Neural crest cell (in vitro differentiated cells): ENCODE measurements around the gene LYZ. TPM values are rescaled to one million over a fixed set of nuclear protein-coding genes. Genes with fewer than 3 reads are reported as not detected.
A peak's percentile ranks its signal among the peaks of the same experiment; 100 is the strongest.

Experiments
- DNase-seq: peaks from one replicate; pipeline ENCODE4 v3.0.0; 2021; ENCODE audit warnings: low read depth, mixed read lengths, low spot score
- H3K27ac Mint-ChIP-seq: one replicate; pipeline ENCODE4 v1.8.0; 2021; ENCODE audit warnings: mild to moderate bottlenecking, mixed read lengths; ENCODE audit not compliant: unreplicated experiment
- H3K27me3 Mint-ChIP-seq: 2 replicates; pipeline ENCODE4 v1.8.0; 2021; ENCODE audit warnings: low read depth, mild to moderate bottlenecking, mixed read lengths
- H3K36me3 Mint-ChIP-seq: 2 replicates; pipeline ENCODE4 v1.8.0; 2021; ENCODE audit warnings: low read depth, mild to moderate bottlenecking, mixed read lengths
- H3K4me1 Mint-ChIP-seq: 2 replicates; pipeline ENCODE4 v1.8.0; 2021; ENCODE audit warnings: mixed read lengths
- H3K4me3 Mint-ChIP-seq: one replicate; pipeline ENCODE4 v1.8.0; 2021; ENCODE audit warnings: mild to moderate bottlenecking, mixed read lengths
- H3K9me3 Mint-ChIP-seq: 2 replicates; pipeline ENCODE4 v1.8.0; 2021; ENCODE audit warnings: mixed read lengths
- total RNA-seq: library from RNA; stranded (reverse); gene quantifications from 2 replicates; pipeline ENCODE4 v1.2.1, GENCODE V29; 2021
- TF ChIP-seq, protein P1 (sequence below): fragments of 200-600 bp; sonication (generic); conservative IDR thresholded peaks from 2 replicates; pipeline ENCODE4 v1.5.0; 2021; ENCODE audit warnings: antibody characterized with exemption, mild to moderate bottlenecking

The LYZ gene
- total RNA-seq, 1 donor from 2014 or later: 0.26 TPM

DNA sequence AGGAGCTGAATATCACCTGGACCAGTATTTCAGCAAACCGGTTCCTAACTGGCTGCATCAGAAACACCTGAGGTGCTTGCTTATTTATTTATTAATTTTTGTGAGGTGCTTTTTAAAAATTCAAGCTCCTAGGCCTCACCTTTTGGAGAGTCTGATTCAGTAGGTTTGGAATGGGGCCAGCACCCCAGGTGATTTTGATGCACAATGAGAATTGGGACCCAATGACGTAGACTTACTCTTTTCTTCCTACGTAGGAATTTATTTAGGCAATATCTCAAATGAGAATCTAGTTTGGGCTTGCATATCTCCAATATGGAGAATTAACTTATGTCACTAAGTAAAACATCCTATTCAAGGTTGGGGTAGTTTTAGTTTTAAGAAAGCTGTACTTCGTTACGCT is 18.6 kb downstream of the LYZ start:
- H3K36me3 Mint-ChIP-seq: peaks cover 4% of the 10 kb centered on the region
- H3K27me3 Mint-ChIP-seq: no peaks in the 10 kb centered on the region
- DNase-seq: no peak
- no peak overlapping the region for H3K4me3 Mint-ChIP-seq
- TF ChIP-seq, protein P1, sequence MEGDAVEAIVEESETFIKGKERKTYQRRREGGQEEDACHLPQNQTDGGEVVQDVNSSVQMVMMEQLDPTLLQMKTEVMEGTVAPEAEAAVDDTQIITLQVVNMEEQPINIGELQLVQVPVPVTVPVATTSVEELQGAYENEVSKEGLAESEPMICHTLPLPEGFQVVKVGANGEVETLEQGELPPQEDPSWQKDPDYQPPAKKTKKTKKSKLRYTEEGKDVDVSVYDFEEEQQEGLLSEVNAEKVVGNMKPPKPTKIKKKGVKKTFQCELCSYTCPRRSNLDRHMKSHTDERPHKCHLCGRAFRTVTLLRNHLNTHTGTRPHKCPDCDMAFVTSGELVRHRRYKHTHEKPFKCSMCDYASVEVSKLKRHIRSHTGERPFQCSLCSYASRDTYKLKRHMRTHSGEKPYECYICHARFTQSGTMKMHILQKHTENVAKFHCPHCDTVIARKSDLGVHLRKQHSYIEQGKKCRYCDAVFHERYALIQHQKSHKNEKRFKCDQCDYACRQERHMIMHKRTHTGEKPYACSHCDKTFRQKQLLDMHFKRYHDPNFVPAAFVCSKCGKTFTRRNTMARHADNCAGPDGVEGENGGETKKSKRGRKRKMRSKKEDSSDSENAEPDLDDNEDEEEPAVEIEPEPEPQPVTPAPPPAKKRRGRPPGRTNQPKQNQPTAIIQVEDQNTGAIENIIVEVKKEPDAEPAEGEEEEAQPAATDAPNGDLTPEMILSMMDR: no peak
- H3K9me3 Mint-ChIP-seq: no peaks in the 10 kb centered on the region
- H3K4me1 Mint-ChIP-seq: no peaks in the 10 kb centered on the region
- H3K27ac Mint-ChIP-seq: no peak overlapping the region

DNA sequence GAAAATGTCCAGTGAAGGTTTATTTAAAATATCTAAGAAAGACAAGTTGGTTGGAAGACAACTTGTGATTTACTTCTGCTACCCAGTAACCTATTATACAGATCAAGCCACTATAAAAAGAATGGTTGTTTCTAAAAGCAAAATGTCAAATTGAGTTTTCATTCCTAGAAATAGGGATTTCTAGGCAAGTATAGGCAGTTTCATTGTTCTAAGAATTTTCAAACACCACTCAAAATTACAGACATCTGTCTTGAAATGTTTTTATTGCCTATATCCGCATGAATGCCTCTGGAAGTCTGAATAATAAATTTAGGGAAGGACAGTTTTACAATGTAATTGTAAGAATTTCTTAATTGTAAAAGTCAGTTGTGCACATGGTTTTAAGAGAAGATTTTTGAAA is 20.0 kb downstream of the LYZ start:
- Mint-ChIP-seq H3K4me3 (no peak overlapping the region), H3K27ac (no peak overlapping the region), H3K4me1 (no peaks in the 10 kb centered on the region), H3K9me3 (peaks cover 4% of the 10 kb centered on the region), H3K27me3 (no peaks in the 10 kb centered on the region), H3K36me3 (peaks cover 12% of the 10 kb centered on the region)
- no peak for DNase-seq
- TF ChIP-seq, protein P1: no peak

- DNase-seq: no peak
- H3K27me3 Mint-ChIP-seq: no peaks in the 10 kb centered on the region
- no peak overlapping the region for H3K4me3 Mint-ChIP-seq
- peaks cover 24% of the 10 kb centered on the region for H3K4me1 Mint-ChIP-seq
- H3K27ac Mint-ChIP-seq: no peak overlapping the region
- peaks cover 30% of the 10 kb centered on the region for H3K36me3 Mint-ChIP-seq
- TF ChIP-seq, protein P1: no peak
- peaks cover under 1% of the 10 kb centered on the region for H3K9me3 Mint-ChIP-seq
Measured at GRCh38 chr12:69383074-69383473, 34.9 kb downstream of the LYZ start.

GRCh38 chr12:69385038-69385437 is 36.9 kb downstream of the LYZ start:
- no peak overlapping the region for H3K27ac Mint-ChIP-seq
- H3K4me1 Mint-ChIP-seq: peaks cover 11% of the 10 kb centered on the region
- no peak overlapping the region for H3K4me3 Mint-ChIP-seq
- no peak for DNase-seq
- no peaks in the 10 kb centered on the region for H3K27me3 Mint-ChIP-seq
- peaks cover 18% of the 10 kb centered on the region for H3K36me3 Mint-ChIP-seq
- H3K9me3 Mint-ChIP-seq: no peaks in the 10 kb centered on the region
- TF ChIP-seq, protein P1: no peak

DNA sequence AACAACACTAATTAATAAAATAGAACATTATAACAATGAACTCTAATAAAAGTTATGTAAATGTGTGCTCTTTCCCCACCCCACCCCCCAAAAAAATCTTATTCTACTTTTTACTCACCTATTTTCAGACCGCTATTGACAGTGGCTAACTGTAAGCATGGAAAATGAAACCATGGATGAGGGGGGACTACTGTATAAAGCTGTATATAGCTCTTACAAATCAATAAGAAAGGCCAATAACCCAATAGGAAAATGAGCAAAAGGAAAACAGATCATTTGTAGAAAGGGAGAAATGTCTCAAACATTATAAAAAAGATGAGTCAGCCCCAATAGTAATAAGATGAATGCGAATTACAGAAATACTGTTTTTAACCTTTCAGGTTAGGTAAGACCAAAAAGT is 38.7 kb downstream of the LYZ start:
- TF ChIP-seq, protein P1: no peak
- DNase-seq: no peak
- H3K4me3 Mint-ChIP-seq: no peak overlapping the region
- peaks cover 11% of the 10 kb centered on the region for H3K36me3 Mint-ChIP-seq
- peaks cover 11% of the 10 kb centered on the region for H3K4me1 Mint-ChIP-seq
- H3K27ac Mint-ChIP-seq: no peak overlapping the region
- no peaks in the 10 kb centered on the region for H3K27me3 Mint-ChIP-seq
- H3K9me3 Mint-ChIP-seq: no peaks in the 10 kb centered on the region

DNA sequence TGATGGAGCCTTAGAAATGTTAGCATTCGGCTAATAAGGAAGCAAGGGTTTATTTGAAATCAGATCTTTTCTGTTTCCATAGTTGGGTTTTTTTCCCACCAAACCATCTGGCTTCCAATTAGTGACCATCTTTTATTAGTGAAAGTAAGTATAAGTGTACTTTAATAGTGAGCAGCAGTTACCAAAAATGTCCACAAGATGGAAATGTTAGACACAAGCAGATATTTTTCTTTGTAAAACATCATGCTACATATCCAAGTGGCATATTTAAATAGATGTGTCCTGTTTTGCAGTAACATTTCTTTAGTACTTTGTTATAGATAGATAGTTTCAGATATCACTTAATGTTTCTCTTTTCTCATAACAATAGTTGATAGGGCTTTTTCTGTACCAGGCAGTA is 40.2 kb downstream of the LYZ start:
- H3K27ac Mint-ChIP-seq: no peak overlapping the region
- no peak for DNase-seq
- H3K4me3 Mint-ChIP-seq: no peak overlapping the region
- H3K4me1 Mint-ChIP-seq: peaks cover 4% of the 10 kb centered on the region
- peaks cover 6% of the 10 kb centered on the region for H3K36me3 Mint-ChIP-seq
- H3K27me3 Mint-ChIP-seq: no peaks in the 10 kb centered on the region
- TF ChIP-seq, protein P1: peak; percentile 70
- no peaks in the 10 kb centered on the region for H3K9me3 Mint-ChIP-seq
